K562 (cell line): ENCODE data around the gene TOX2. TPM values are rescaled to one million over a fixed set of nuclear protein-coding genes. Genes with fewer than 3 reads are reported as not detected.
"Not testable (repeated sequence)": the region's sequence is repeated elsewhere in the genome, so short reads cannot be mapped to it uniquely, and the experiment has no call there.

Experiments
- ATAC-seq: fragments of 200-7000 bp; cut with Tn5 transposase; 3 replicates; pipeline ENCODE4 v1.9.1; 2020; ENCODE audit warnings: moderate library complexity
- BruUV-seq: library from RNA; stranded (reverse); fragments of 400-500 nt; replicated peaks from 2 replicates; lab custom pipeline; 2021; lab: Mats Ljungman, UMichigan
- CTCF ChIA-PET: fragments of 300-600 bp; formaldehyde crosslinking; extraction: SDS; loops from one replicate; lab custom pipeline; 2021; ENCODE audit warnings: low intra/inter-chr PET ratio; lab: Yijun Ruan, JAX
- POLR2A ChIA-PET: fragments of 300-600, 350-650 bp; sonication (Branson Sonifier 250); formaldehyde crosslinking; extraction: SDS; loops from one replicate; lab custom pipeline; 2021; ENCODE audit warnings: antibody characterized with exemption, inconsistent platforms; lab: Yijun Ruan, JAX
- DNase-seq, 4 experiments: peaks; one replicate each; pipeline versions ENCODE4 v3.0.0 to v3.0.0-alpha.2; 2011 to 2018; ENCODE audit warnings: low spot score in 3 of 4, mixed read lengths in 3 of 4; ENCODE audit errors: extremely low read depth in 1 of 4
- FAIRE-seq: peaks from 2 replicates; lab custom pipeline; 2011; peaks lifted over from hg19 to GRCh38; lab: Jason Lieb, UNC
- H2AFZ ChIP-seq: 2 replicates; pipeline ENCODE4 v1.6.0; 2011; ENCODE audit warnings: low read depth, low read length, control low read depth, inconsistent platforms
- H3K27ac ChIP-seq: fragments of 200-600 bp; 3 replicates; pipeline ENCODE4 v1.8.0; 2011; ENCODE audit warnings: low read depth, mild to moderate bottlenecking, control low read depth, inconsistent platforms, low read length, moderate library complexity, mixed read lengths; ENCODE audit errors: extremely low read depth
- H3K27me3 ChIP-seq, 2 experiments: fragments of 300-600 bp in 1 of 2; 2 replicates in 1 of 2; 3 replicates in 1 of 2; pipeline versions ENCODE4 v1.6.0 to v1.8.0; 2011; ENCODE audit warnings: inconsistent platforms in 2 of 2, low read length in 2 of 2, mild to moderate bottlenecking in 1 of 2, mixed read lengths in 1 of 2, moderate library complexity in 1 of 2; ENCODE audit not compliant: control insufficient read depth in 2 of 2, insufficient read depth in 2 of 2
- H3K36me3 ChIP-seq: fragments of 300-600 bp; 3 replicates; pipeline ENCODE4 v1.8.0; 2011; ENCODE audit warnings: mild to moderate bottlenecking, low read length, inconsistent platforms; ENCODE audit not compliant: control insufficient read depth, insufficient read depth
- H3K4me1 ChIP-seq, 2 experiments: fragments of 200-600 bp in 1 of 2; replicated peaks in 1 of 2; 2 replicates in 1 of 2; 3 replicates in 1 of 2; pipeline versions ENCODE4 v1.5.1 to v1.8.0; 2011; ENCODE audit warnings: inconsistent platforms in 2 of 2, low read length in 2 of 2, mild to moderate bottlenecking in 1 of 2, mixed read lengths in 1 of 2, moderate library complexity in 1 of 2; ENCODE audit not compliant: control insufficient read depth in 2 of 2, insufficient read depth in 2 of 2
- H3K4me2 ChIP-seq: 2 replicates; pipeline ENCODE4 v1.6.1; 2011; ENCODE audit warnings: low read length, control low read depth, inconsistent platforms, mixed read lengths; ENCODE audit not compliant: insufficient read depth
- H3K4me3 ChIP-seq: fragments of 200-600 bp; sonication (generic), shearing (Covaris generic); 2 replicates; pipeline ENCODE4 v1.5.1; 2016; ENCODE audit warnings: control low read depth, inconsistent platforms
- H3K79me2 ChIP-seq: fragments of 200-600 bp; 3 replicates; pipeline ENCODE4 v1.8.0; 2011; ENCODE audit warnings: low read length, inconsistent platforms; ENCODE audit not compliant: control insufficient read depth, insufficient read depth
- H3K9ac ChIP-seq, 2 experiments: 2 replicates each; pipeline versions ENCODE4 v1.6.0 to v1.6.1; 2011; ENCODE audit warnings: low read depth in 2 of 2, low read length in 2 of 2, control low read depth in 1 of 2, inconsistent platforms in 1 of 2, mild to moderate bottlenecking in 1 of 2, mixed read lengths in 1 of 2; ENCODE audit not compliant: insufficient read depth in 1 of 2
- H3K9me1 ChIP-seq: one replicate; pipeline ENCODE4 v1.6.0; 2011; ENCODE audit warnings: inconsistent platforms, mild to moderate bottlenecking, low read length, moderate library complexity; ENCODE audit not compliant: control insufficient read depth, insufficient read depth
- H3K9me3 ChIP-seq: replicated peaks from 2 replicates; pipeline ENCODE4 v1.5.1; 2011; ENCODE audit warnings: low read depth, low read length, inconsistent platforms; ENCODE audit not compliant: control insufficient read depth, insufficient read depth
- H4K20me1 ChIP-seq: replicated peaks from 2 replicates; pipeline ENCODE4 v1.6.1; 2011; ENCODE audit warnings: low read length, inconsistent platforms, mixed read lengths; ENCODE audit not compliant: control insufficient read depth, insufficient read depth
- AFF4 ChIP-seq: sonication (generic); formaldehyde crosslinking; IDR thresholded peaks from 2 replicates; pipeline ENCODE4 v1.8.0; 2023; ENCODE audit warnings: mild to moderate bottlenecking, missing genetic modification reagents
- COPS2 ChIP-seq: fragments of 450-650 bp; conservative IDR thresholded peaks from 2 replicates; pipeline ENCODE4 v1.6.1; 2016; ENCODE audit warnings: mild to moderate bottlenecking, moderate library complexity
- ELF2 ChIP-seq: fragments of 250-450 bp; sonication (Bioruptor Pico); IDR thresholded peaks from 2 replicates; pipeline ENCODE4 v1.5.0; 2021; ENCODE audit warnings: mild to moderate bottlenecking
- SIX5 ChIP-seq, 2 experiments: IDR thresholded peaks; 2 replicates each; pipeline ENCODE4 v1.6.1; 2011; ENCODE audit warnings: low read length in 2 of 2, borderline replicate concordance in 1 of 2, low read depth in 1 of 2, mild to moderate bottlenecking in 1 of 2, moderate library complexity in 1 of 2; ENCODE audit not compliant: insufficient read depth in 1 of 2
- SMARCA5 ChIP-seq: fragments of 450-650 bp; IDR thresholded peaks from 2 replicates; pipeline ENCODE4 v1.6.1; 2016
- SMC3 ChIP-seq: conservative IDR thresholded peaks from 2 replicates; pipeline ENCODE4 v1.6.1; 2011; ENCODE audit warnings: low read depth, low read length, improper control_type of control experiment; ENCODE audit not compliant: insufficient read depth
- ZBED1 ChIP-seq: IDR thresholded peaks from 2 replicates; pipeline ENCODE4 v1.6.1; 2014
- WGBS: fragments of 100-300 bp; shearing (Covaris generic); methylation state at CpG from one replicate; pipeline ENCODE4 v1.1.6; 2016; ENCODE audit warnings: low coverage, mixed read lengths; ENCODE audit not compliant: insufficient coverage; ENCODE audit errors: missing lambda C conversion rate; 5-methylcytosine and 5-hydroxymethylcytosine counted together
- in situ Hi-C: fragments of 300-500 bp; cut with MboI; formaldehyde crosslinking; loops from 4 replicates; pipeline ENCODE4 v1.15.0; 2018; ENCODE audit warnings: inconsistent platforms, mixed read lengths
- intact Hi-C: fragments of 100-400 bp; cut with micrococcal nuclease; formaldehyde crosslinking; loops from 2 replicates; pipeline ENCODE4 v1.14.2; 2022
- polyA plus RNA-seq, 8 experiments: library from polyadenylated mRNA; depleted of rRNA in 4 of 8; stranded (reverse) in 5 of 8; unstranded in 3 of 8; fragments of >200 nt; fragmentation: Nextera tagmentation in 2 of 8; fragmentation: Illumina TruSeq in 1 of 8; extraction: Ambion mirVana in 2 of 8; extraction: Trizol in 1 of 8; gene quantifications; 2 replicates each; pipeline versions ENCODE4 v1.2.1 to v1.2.3, GENCODE V29; 2011 to 2014; ENCODE audit warnings: inconsistent platforms in 1 of 8, missing spikeins in 1 of 8
- total RNA-seq, 7 experiments: library from RNA; depleted of rRNA in 6 of 7; stranded (reverse); fragments of >200 nt in 6 of 7; fragmentation: Illumina TruSeq in 2 of 7; extraction: Trizol in 2 of 7; gene quantifications; 2 replicates each; pipeline versions ENCODE4 v1.2.1 to v1.2.3, GENCODE V29; 2011 to 2021; ENCODE audit warnings: low replicate concordance in 1 of 7

TOX2 gene
- total and polyA plus RNA-seq, 9 of the 15 experiments (the other 6 are each of a cell fraction or from before 2014, with no cell fraction given), result not detected

GRCh38 chr20:44041001-44041400, 126.3 kb downstream of the TOX2 start (continued):
- TF ChIP-seq COPS2 (no peak), ZBED1 (no peak)

- WGBS, result 4% methylated on average over 5 of the region's 5 CpGs
- POLR2A ChIA-PET, H3K4me3 ChIP-seq, in situ Hi-C loops, intact Hi-C loops, ATAC-seq, FAIRE-seq, H3K4me1 ChIP-seq, H4K20me1 ChIP-seq, H3K4me2 ChIP-seq, H3K27ac ChIP-seq, H3K9me3 ChIP-seq, H3K9ac ChIP-seq, DNase-seq, H2AFZ ChIP-seq, H3K36me3 ChIP-seq, BruUV-seq, CTCF ChIA-PET, H3K79me2 ChIP-seq, H3K9me1 ChIP-seq: not testable (repeated sequence)
- H3K27me3 ChIP-seq, result peaks cover 0 to 15% of the 10 kb centered on the region in 2 experiments; a peak in 3 of 5 replicates
These were observed 130.1 kb downstream of the TOX2 start for GRCh38 chr20:44044712-44045111.

GRCh38 chr20:44050327-44050726, 135.7 kb downstream of the TOX2 start:
- FAIRE-seq, result no peak
- BruUV-seq, result no TSS peak

More at GRCh38 chr20:44050327-44050726, 135.7 kb downstream of the TOX2 start:
- ATAC-seq (no peak), DNase-seq (no peak)
- Histone ChIP-seq H3K9ac (no peak overlapping the region), H2AFZ (no peak overlapping the region), H3K79me2 (no peaks in the 10 kb centered on the region), H3K4me3 (no peak overlapping the region), H3K9me1 (no peaks in the 10 kb centered on the region), H3K9me3 (no peaks in the 10 kb centered on the region), H3K27me3 (peaks cover 17 to 41% of the 10 kb centered on the region in 2 experiments; a peak in 3 of 5 replicates), H4K20me1 (no peaks in the 10 kb centered on the region), H3K4me2 (no peak overlapping the region), H3K36me3 (no peaks in the 10 kb centered on the region), H3K27ac (no peak overlapping the region), H3K4me1 (no peaks in the 10 kb centered on the region)
- in situ Hi-C loops (no loop called here), intact Hi-C loops (no loop called here)
- TF ChIP-seq SMARCA5 (no peak), ELF2 (CRISPR knock-in tag) (no peak), SIX5 (IDR thresholded peaks at IDR 0.05; ENCODE audit: borderline replicate concordance in 1 of 2, insufficient read depth in 1 of 2, low read depth in 1 of 2, low read length in 2 of 2) (no peak), AFF4 (CRISPR knock-in tag) (no peak), SMC3 (no peak)
- 4% methylated on average over 2 of the region's 2 CpGs for WGBS
- CTCF ChIA-PET, result no interaction called here
- POLR2A ChIA-PET, result no interaction called here
